HG03565 (cell line): ENCODE data around the gene VAC14.

ENCODE experiments used
- ATAC-seq: cut with Tn5 transposase; IDR thresholded peaks from one replicate; pipeline ENCODE4 v1.9.1; 2021; ENCODE audit warnings: mild to moderate bottlenecking, moderate library complexity; ENCODE audit not compliant: unreplicated experiment

VAC14 gene

GRCh38 chr16:70786020-70786755 is 14.8 kb downstream of the VAC14 start:
- ATAC-seq = no peak

GRCh38 chr16:70784692-70785555 is 16.0 kb downstream of the VAC14 start:
- no peak for ATAC-seq

GRCh38 chr16:70782237-70782636 is 18.7 kb downstream of the VAC14 start:
- no peak for ATAC-seq

- ATAC-seq = no peak
These were observed 19.2 kb downstream of the VAC14 start for GRCh38 chr16:70781800-70782199.

- ATAC-seq = no peak
These were observed 20.4 kb downstream of the VAC14 start for GRCh38 chr16:70780546-70780945.

GRCh38 chr16:70779361-70779760 is 21.6 kb downstream of the VAC14 start:
- no peak for ATAC-seq

GRCh38 chr16:70778901-70779309 is 22.1 kb downstream of the VAC14 start:
- ATAC-seq = no peak

- ATAC-seq = no peak
These were observed 23.0 kb downstream of the VAC14 start for GRCh38 chr16:70777973-70778406.

GRCh38 chr16:70777496-70777895 is 23.5 kb downstream of the VAC14 start:
- ATAC-seq = no peak

- ATAC-seq = no peak
These were observed 25.6 kb downstream of the VAC14 start for GRCh38 chr16:70775399-70775798.

GRCh38 chr16:70774261-70774660 is 26.7 kb downstream of the VAC14 start:
- no peak for ATAC-seq

GRCh38 chr16:70772493-70772892 is 28.5 kb downstream of the VAC14 start:
- no peak for ATAC-seq

- ATAC-seq = no peak
These were observed 30.1 kb downstream of the VAC14 start for GRCh38 chr16:70770626-70771552.

- no peak for ATAC-seq
These were observed 30.7 kb downstream of the VAC14 start for GRCh38 chr16:70770291-70770625.

- ATAC-seq = no peak
These were observed 31.2 kb downstream of the VAC14 start for GRCh38 chr16:70769761-70770160.

- ATAC-seq = no peak
These were observed 31.8 kb downstream of the VAC14 start for GRCh38 chr16:70769131-70769530.

- ATAC-seq = no peak
These were observed 32.8 kb downstream of the VAC14 start for GRCh38 chr16:70768203-70768580.

GRCh38 chr16:70767377-70768202 is 33.4 kb downstream of the VAC14 start:
- ATAC-seq = no peak

GRCh38 chr16:70766658-70767057 is 34.3 kb downstream of the VAC14 start:
- no peak for ATAC-seq

- ATAC-seq = no peak
These were observed 34.8 kb downstream of the VAC14 start for GRCh38 chr16:70766176-70766575.
